ENCODE results near the gene PAAF1.

Gene PAAF1

DNA sequence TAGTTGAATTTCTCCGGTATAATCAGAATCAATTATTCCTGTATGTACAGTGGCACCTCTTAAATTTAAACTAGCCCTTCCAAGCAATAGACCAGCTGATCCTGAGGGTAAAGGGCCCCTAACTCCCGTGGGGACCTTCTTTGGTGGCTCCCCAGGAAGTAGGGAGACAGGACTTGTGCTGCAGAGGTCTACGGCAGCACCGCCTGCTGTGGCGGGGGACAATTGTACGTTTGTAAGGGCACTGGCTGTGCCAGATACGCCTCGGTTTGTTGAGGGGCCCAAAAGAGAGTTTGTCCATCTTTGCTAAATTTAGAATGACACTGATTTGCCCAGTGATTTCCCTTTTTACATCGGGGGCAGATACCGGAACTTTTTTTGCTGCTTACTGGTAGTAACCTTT, 68.1 kb downstream of the PAAF1 start:
- DNase-seq (ENCODE audit: low read depth in 1 of 2, low spot score in 1 of 2) = no peak

DNA sequence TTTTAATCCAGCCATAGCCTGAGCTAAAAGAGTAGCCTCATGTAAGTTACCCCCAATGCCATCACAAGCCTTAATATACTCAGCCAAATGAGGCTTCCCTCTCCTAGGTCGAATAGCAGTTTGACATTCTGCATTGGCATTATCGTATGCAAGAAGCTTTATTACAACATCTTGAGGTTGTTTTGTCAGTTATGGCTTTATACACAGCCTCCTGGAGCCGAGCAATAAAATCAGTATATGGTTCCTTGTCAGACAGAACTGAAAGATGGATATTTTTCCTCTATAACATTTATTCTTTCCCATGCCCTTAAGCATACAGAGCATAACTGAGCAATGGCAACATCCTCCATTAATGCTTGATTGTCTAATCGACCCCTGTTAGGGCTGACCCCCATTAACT, 68.6 kb downstream of the PAAF1 start:
- no peak for DNase-seq (ENCODE audit: low read depth in 1 of 2, low spot score in 1 of 2)

DNA sequence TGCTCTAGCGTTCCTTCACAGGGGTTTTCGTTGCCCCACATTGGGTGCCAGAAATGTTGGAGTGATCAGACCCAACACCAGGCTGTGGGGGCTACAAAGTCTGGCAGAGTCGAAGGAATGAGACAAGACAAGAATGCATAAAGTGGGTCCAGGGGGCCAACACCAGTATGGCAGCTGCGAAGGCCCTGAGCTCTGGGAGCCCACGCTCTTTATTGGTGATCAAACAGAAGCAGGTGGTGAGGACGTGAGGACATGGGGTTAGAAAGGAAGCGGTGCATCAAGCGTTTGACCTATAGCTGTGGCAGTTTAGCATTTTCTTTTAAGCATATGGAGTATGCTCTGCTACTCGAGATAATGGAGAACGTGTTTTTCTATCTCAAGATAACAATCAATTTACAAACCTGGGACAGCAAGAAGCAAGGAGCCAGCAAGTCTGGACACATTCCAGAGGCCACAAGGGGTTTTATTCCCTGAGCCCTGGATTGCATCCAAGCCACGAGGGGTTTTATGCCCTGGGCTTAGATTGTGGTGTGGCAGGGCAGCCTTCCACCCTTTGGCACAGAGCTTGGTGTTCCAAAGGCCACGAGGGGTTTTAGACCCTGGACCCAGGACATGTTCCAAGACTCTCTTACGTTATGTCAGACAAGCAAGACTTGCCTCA, 70.1 kb downstream of the PAAF1 start:
- DNase-seq (ENCODE audit: low read depth in 1 of 2, low spot score in 1 of 2) = no peak

DNA sequence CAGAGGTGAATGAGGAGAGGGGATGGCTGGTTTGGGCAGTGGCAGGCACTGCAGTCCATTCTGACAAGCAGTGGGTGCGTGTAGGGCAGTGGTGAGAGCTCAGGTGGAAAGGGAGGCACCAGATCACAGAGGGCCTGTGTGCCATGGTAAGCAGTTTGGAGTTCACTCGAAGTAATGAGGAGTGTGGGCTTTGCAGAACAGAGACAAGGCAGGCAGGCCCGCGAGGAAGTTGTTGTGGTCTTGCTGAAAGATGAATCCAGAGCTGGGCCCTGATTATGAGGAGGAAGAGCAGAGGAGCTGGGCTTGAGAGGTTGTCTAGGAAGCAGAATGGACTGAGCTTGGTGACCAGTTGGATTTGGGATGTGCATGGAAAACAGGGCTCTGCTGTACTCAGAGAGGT, 72.4 kb downstream of the PAAF1 start:
- no peak for DNase-seq (ENCODE audit: low read depth in 1 of 2, low spot score in 1 of 2)

DNA sequence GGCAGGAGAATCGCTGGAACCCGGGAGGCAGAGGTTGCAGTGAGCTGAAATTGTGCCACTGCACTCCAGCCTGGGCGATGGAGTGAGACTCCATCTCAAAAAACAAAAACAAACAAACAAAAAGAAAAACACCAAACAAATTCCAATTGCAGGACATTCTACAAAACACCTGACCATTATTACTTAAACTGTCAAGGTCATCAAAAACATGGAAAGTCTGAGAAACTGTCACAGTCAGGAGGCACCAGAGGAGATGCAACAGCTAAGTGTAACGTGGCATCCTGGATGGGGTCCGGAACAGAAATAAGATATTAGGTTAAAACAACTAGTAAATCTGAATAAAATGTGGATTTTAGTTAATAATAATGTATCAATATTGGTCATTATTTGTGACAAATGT, 73.1 kb downstream of the PAAF1 start:
- DNase-seq (ENCODE audit: low read depth in 1 of 2, low spot score in 1 of 2) = no peak

DNA sequence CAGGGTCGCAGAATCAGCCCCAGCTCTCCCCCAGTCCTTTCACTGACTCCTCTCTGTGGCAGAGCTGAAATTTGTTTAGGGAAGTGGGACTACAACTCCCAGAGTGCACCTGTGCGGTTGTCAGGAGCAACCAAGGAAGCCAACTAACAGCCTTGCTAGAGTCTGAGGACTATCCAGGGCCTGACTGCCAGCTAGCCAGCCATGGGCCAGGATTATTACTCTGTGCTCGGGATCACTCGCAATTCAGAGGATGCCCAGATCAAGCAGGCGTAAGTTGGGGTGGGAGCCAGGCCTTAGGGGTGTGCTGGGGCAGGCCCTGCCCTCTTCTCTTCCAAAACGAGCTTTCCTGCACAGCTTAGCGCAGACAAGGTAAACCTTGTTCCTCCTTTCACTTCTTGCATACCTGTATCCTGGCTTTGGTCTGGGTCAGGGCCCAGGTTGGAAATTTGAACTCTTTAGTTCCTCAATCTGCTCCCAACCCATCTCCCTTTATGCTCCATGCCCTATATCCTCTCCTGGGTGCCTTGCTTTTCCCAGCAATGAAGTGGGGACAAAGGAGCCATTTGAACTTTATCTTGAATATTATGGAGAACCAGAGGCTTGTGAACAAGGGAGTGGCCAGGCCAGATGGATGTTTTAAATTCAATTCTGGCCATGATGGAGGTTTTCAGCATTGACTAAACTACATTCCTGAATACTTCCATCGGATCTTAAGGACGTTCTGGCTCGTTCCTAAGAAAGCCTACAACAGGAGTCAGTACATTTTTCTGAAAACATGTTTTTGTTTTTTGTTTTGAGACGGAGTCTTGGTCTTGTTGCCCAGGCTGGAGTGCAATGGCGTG, 74.3 kb downstream of the PAAF1 start, which contains the start of gene DNAJB13:
Gene DNAJB13 (plus strand): TSS at position 158 of the 842 bp plus-strand sequence. CDS start 44 bp downstream, at position 202.
- DNase-seq (ENCODE audit: low read depth in 1 of 2, low spot score in 1 of 2) = no peak

DNA sequence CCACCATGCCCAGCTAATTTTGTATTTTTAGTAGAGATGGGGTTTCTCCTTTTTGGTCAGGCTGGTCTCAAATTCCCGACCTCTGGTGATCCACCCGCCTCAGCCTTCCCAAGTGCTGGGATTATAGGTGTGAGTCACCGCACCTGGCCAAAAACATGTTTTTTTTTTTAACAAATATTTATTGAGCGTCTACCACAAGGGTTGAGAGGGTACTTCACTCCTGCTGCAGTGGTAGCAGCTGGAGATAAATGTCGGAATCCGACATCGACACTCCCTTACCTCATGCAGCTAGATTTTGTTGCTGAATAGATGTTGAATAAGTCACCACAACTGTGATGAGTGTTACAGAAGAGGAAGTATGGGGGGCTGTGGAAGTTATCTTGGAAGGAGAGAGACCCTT, 75.0 kb downstream of the PAAF1 start:
- DNase-seq (ENCODE audit: low read depth in 1 of 2, low spot score in 1 of 2) = no peak

DNA sequence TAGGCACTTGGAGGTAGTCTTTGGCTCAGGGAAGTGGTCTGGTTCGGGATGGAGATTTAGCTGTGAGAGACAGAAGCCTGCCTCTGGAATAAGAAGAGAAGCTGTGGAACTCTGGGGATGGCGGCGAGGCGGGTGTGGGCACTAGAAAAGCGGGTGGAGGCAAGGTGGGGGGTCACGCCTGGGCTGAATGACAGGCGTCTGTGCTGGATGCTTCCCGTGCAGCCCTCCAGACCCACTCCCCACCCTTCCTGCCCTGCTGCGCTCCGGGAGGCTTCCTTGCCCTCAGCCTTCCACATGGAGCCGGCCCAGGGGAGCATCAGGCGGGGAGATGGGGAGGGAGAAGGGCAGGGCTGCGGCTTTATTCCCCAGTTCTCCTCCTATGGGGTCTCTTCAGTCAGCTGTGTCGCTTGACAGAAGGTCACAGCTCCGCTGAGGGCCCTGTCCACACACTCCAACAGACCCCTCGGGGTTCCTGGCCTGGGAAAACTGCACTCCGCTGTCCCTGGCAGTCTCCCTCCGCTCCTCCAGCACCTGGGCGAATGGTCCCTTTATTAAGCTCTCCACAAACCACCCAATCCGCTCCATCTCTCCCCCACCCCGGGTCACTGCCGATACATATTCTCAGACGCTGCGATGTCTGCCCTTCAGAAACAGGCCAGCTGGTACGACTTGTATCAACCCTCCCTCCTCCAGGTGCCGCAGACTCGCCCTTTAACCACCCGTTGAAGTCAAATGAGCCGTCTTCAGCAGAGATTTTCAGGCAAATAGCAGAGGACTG, 80.3 kb downstream of the PAAF1 start:
- DNase-seq (ENCODE audit: low read depth in 1 of 2, low spot score in 1 of 2) = no peak

DNA sequence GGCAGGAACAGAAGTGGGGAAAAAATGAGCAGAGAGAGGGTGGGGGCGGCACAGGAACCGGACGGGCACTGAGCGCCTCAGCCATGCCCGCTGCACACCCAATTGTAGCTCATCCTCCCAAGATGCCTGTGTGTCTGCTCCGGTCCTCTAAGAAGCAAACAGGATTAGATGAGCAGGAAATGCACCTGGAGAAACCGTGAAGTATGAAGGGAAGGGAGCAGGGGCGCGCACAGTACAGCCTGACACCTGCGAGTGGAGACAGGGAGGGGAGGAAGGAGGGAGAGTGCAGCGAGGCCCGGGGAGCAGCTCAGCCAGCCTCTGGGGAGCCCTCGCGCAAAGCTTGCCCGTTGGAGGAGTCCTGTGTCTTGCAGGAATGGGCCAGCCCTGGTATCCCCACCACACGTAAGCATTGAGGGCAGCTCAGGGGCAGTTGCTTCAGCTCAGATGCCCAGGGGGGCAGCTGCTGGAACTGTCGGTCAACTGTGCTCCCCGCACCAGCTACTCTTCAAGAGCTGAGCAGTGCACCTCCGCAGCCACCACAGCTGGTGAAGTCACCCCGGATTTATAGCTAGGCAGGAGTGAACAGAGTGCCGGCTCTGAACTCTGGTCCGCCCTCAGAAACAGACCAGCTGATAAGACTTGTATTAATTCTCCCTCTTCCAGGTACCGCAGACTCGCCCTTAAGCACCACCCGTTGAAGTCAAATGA, 81.0 kb downstream of the PAAF1 start:
- DNase-seq (ENCODE audit: low read depth in 1 of 2, low spot score in 1 of 2) = no peak

DNA sequence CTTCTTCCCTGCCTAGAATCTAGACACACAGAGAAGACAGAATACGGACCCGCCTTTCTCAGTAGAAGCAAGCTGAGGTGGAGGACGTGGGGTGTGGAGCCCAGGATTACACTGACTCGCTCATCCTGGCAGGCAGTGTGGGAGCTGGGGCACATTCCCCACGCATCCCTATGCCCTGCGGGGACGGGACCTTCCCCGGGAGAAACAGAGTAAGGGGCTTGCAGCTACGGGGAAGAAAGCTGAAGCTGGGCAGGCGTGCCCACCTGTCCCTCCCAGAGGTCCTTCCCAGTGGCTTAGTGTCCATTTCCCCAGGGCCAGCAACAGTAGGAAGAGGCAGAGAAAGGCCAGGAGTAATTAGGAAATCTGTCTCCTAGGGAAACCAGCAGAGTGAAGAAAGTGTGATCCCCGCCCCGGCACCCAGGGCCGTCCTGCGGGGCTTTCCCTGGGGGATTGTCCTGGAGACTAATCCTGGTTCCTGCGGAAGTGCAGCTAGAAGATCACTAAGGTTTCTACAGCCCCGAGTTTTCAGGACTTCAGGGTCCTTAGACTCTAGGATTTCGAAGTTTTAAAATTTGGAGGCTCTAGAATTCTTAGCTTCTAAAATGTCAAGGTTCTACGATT, 81.8 kb downstream of the PAAF1 start:
- no peak for DNase-seq (ENCODE audit: low read depth in 1 of 2, low spot score in 1 of 2)

DNA sequence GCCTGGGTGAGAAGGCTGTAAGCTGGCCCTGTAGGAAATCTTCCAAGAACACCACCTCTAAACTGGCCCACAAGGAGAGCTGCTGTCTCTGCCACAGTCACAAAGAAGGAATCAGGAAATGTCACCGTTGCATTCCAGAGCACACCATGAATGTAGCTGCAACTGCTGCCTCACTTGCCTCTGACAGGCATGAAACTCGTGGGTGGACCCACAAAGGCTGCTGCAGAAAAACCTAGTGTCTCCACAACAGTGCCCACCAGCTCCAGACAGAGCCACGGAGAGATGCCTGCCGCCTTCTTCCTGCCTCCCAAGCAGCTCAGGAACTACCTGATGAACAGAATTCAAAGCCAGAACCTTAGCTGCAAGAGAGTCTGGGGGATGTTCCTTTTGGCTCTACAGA, 84.5 kb downstream of the PAAF1 start:
- DNase-seq (ENCODE audit: low read depth in 1 of 2, low spot score in 1 of 2) = no peak

DNA sequence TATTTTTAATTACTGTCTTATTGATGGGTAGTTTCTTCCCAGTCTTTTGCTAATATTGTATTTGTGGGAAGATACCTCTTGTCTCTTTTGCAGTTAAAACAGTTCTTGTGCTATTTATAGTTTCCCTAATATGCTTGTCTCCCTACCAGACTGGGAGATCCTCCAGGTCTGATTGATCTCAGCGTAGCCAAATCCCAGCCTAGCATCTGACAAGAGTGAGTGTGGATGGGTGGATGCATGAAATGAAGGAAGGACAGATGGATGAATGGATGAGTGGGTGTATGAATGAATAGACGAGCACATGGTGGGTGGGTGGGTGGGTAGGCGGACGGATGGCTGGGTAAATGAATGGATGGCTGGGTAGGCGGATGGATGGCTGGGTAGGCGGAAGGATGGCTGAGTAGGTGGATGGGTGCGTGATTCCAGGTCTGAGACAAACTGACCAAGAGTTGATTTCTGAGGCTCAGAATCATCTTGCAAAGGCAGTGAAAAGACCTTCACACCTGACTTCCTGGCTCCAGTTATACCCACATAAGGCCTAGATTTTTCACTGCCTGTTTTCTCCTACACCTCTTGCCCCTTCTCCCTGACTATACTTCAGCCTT, 85.4 kb downstream of the PAAF1 start:
- no peak for DNase-seq (ENCODE audit: low read depth in 1 of 2, low spot score in 1 of 2)

DNA sequence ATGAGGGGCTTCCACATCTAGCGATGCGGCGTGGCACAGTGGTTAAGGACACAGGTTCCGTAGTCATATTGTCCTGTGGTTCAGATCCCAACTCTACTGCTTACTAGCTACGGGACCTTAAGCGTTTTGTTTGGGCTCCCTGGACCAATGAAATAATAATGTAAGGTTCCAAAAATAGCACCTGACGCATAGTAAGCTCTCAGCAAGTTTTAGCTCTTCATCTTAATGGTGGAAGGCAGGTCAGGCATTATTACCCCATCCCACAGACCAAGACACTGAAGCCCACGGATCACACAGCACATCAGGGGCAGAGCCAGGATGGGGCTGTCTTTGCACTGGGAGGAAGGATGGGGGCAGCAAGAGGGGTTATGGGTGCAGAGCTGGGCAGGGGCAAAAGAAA, 87.1 kb downstream of the PAAF1 start:
- no peak for DNase-seq (ENCODE audit: low read depth in 1 of 2, low spot score in 1 of 2)

DNA sequence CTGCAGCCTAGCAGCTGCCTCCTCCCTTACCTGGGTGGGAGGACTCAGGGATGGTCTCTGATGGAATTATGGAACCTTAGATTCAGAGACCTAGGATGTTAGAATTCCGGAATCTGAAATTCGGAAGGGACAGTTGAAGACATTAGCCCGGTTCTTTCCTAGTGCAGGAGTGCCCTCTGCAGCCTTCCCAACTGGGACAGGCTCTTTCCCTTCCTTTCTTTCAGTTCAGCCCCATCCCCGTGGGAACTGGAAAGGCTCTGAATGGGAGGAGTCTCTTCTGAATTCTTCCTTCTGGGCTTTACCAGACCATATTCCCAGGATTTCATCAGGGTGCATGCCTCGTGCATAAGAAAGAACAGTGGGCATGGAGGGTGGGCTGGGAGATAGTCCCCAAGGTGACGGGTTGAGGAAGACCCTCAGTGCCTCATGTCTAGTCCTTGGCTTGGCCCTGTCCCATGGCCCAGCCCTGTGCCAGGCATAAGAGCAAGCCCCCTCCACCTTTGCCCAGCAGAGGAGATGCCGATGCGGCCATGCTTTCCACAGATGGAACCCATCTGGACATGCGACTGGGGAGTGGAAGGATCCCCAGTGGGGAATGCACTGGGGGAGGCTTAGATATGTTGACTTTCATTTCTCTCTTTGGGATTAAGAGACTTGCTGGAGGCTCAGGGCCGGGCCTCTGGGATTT, 88.4 kb downstream of the PAAF1 start:
- no peak for DNase-seq (ENCODE audit: low read depth in 1 of 2, low spot score in 1 of 2)

DNA sequence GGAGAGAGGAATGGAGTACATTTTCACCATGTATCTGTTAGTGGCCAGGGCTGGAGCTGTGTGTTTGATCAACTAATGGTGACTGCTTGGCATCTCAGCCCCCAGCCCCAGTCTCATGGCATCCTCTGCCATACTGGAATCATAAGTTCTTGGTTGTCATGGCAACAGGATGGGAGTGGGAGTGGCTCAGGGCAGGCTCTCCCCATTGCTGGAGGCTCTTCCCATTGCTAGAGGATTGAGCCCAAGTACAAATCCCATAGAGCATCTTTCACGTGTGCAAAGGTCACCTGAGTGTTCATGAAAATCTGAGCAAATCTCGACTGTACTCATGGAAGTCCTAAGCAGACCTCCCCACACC, 88.9 kb downstream of the PAAF1 start:
- no peak for DNase-seq (ENCODE audit: low read depth in 1 of 2, low spot score in 1 of 2)

DNA sequence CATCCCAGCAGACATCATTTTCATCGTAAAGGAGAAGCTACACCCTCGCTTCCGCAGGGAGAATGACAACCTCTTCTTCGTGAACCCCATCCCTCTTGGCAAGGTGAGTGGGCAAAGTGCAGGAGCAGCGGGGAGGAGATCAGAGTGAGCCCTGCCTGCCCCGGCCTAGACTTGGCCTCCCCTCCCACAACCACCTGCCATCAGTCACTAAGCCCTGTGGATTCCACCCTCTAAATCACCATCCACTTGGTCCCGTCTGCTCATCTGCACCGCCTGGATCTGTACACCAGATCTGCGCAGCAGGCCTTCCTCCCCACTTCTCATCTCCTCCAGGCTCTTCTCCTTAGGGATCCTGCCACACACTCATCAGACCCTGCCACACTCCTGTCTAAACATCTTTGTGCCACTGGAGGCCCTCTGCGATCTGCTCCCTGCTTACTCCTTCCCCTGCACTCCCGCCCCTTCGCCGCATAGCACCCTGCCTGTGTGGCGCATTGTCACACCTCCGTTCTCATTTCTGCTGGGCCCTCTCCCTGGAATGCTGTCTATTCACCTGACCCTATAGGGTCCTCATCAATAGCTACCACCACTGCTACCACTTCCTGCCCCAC, 91.7 kb downstream of the PAAF1 start:
- DNase-seq (ENCODE audit: low read depth in 1 of 2, low spot score in 1 of 2) = no peak

DNA sequence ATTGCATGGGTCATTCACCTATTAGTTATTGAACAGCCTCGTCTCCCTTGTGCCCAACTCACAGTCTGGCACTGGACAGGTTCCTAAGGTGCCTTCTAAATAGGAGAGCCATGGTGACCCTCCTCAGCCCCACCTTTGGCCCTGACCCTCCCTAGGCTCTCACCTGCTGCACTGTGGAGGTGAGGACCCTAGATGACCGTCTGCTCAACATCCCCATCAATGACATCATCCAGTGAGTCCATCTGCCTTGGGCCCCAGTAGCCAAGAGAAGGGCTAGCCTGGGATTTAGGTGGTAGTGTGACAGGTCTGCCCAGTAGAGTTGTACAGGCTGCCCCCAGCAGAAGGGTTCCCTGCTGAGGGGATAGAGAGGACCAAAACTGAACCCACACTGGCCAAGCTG, 92.3 kb downstream of the PAAF1 start:
- no peak for DNase-seq (ENCODE audit: low read depth in 1 of 2, low spot score in 1 of 2)

DNA sequence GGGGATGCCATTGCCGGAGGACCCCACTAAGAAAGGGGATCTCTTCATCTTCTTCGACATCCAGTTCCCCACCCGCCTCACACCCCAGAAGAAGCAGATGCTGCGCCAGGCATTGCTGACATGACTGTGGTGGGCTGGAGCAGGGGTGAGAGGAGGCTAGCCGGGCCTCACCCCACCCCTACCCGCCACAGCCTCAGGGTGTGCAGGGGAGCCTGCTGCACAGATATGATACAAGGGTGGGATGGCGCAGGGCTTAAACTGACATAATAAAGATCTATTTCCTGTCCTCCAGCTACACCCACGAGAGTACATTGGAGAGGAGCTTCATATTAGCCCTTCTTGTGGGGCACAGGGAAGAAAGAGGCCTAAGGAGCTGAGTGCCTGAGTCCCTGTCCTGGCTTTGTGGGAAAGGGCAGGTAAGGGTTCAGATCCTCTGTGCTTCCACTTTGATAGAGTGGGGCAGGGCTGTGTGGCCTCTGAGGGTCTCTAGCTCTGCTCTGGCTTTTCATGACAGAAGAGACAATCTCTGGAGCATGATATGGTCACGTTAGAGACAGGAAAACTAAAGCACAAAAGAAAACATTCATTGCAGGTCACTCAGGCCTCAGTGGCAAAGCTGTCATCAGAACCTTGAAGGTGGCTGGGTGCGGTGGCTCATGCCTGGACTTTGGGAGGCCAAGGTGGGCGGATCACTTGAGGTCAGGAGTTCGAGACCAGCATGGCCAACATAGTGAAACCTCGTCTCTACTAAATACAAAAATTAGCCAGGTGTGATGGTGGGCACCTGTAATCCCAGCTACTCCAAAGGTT, 93.4 kb downstream of the PAAF1 start:
- DNase-seq (ENCODE audit: low read depth in 1 of 2, low spot score in 1 of 2) = no peak
